ENCODE results near the gene PXT1. TPM values are rescaled to one million over a fixed set of nuclear protein-coding genes. Genes with fewer than 3 reads are reported as not detected.
A peak's percentile ranks its signal among the peaks of the same experiment; 100 is the strongest.

Gene PXT1
- total and polyA plus RNA-seq, 9 of the 15 experiments (the other 6 are each of a cell fraction or from before 2014, with no cell fraction given): 0.09 to 0.11 (median 0.10) TPM; not detected in 5

- peak; percentile 32; the same call in 1 of the 2 replicates for TF ChIP-seq ZNF263 (CRISPR knock-in tag; IDR thresholded peaks at IDR 0.05; ENCODE audit: borderline replicate concordance)
- no peak for TF ChIP-seq ZKSCAN3 (CRISPR knock-in tag; IDR thresholded peaks at IDR 0.05)
- TF ChIP-seq NR2C1 (IDR thresholded peaks at IDR 0.05): peak; percentile 47; the same call in 1 of the 2 replicates
- TF ChIP-seq NR2C1 (tag; IDR thresholded peaks at IDR 0.05): peak; percentile 75
- TF ChIP-seq, protein P1, sequence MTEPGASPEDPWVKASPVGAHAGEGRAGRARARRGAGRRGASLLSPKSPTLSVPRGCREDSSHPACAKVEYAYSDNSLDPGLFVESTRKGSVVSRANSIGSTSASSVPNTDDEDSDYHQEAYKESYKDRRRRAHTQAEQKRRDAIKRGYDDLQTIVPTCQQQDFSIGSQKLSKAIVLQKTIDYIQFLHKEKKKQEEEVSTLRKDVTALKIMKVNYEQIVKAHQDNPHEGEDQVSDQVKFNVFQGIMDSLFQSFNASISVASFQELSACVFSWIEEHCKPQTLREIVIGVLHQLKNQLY (CRISPR knock-in tag; conservative IDR thresholded peaks at IDR 0.05): no peak
Observed at GRCh38 chr6:36478051-36478526, 35.4 kb upstream of the PXT1 start (continued).

DNA sequence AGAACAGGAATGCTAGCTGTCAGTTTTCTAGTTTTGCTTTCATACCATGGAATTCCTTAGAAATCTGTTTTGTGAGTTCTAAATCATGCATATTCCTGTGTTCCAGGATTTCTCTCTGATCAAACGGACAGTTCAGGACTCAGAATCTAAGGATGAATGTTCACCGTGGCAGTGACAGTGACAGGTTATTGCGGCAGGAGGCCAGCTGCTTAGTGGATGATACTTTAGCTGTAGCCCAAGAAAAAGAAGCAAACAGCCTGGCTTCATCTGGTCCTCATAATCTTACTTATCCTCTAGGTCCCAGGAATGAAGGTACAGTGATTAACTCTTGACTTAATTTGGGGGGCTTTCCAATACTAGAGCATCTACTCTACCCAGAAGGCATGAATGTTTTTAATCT, 27.3 kb upstream of the PXT1 start:
- H3K9me1 ChIP-seq (ENCODE audit: control insufficient read depth, insufficient read depth, low read length): no peaks in the 10 kb centered on the region
- H3K4me3 ChIP-seq: no peak overlapping the region
- ChIA-PET POLR2A (interaction anchor here (0.9 to 3.2 kb wide), 3 partner anchors 15 to 89 kb away, joined by 3 to 11 read pairs (median 4); no protein-coding TSS in a partner anchor), CTCF (ENCODE audit: low intra/inter-chr PET ratio) (interaction anchor here (0.6 kb wide), 1 partner anchor 65 kb away, joined by 3 read pairs; no protein-coding TSS in a partner anchor)
- peaks cover 47% of the 10 kb centered on the region for H3K79me2 ChIP-seq (ENCODE audit: control insufficient read depth, insufficient read depth, low read length)
- no peak overlapping the region for H3K27ac ChIP-seq (ENCODE audit: extremely low read depth, low read depth, low read length)
- FAIRE-seq (no peak), DNase-seq (ENCODE audit: extremely low read depth in 1 of 4, low spot score in 3 of 4) (no peak), ATAC-seq (no peak)
- intact Hi-C loops (cut with micrococcal nuclease) (no loop called here), in situ Hi-C loops (cut with MboI) (no loop called here)
- TF ChIP-seq NR2C2 (CRISPR knock-in tag; IDR thresholded peaks at IDR 0.05) (no peak), NR2C2 (tag; IDR thresholded peaks at IDR 0.05) (no peak), ZNF639 (CRISPR knock-in tag; conservative IDR thresholded peaks at IDR 0.05 in 1 of 2, IDR thresholded peaks at IDR 0.05 in 1 of 2) (no peak), ZNF766 (CRISPR knock-in tag; conservative IDR thresholded peaks at IDR 0.05) (no peak), HNRNPLL (IDR thresholded peaks at IDR 0.05; ENCODE audit: low read depth, low read length, poor library complexity, severe bottlenecking) (no peak), MYBL2 (IDR thresholded peaks at IDR 0.05; ENCODE audit: low read depth) (no peak), MYBL2 (CRISPR knock-in tag; IDR thresholded peaks at IDR 0.05; ENCODE audit: borderline replicate concordance) (no peak)
- TF ChIP-seq, protein P2, sequence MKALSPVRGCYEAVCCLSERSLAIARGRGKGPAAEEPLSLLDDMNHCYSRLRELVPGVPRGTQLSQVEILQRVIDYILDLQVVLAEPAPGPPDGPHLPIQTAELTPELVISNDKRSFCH (CRISPR knock-in tag; IDR thresholded peaks at IDR 0.05): no peak
- TF ChIP-seq, protein P2 (tag; IDR thresholded peaks at IDR 0.05): no peak
- no peaks in the 10 kb centered on the region for H3K27me3 ChIP-seq (ENCODE audit: control insufficient read depth in 2 of 2, insufficient read depth in 2 of 2, low read length in 2 of 2)
- H4K20me1 ChIP-seq (replicated peaks; ENCODE audit: control insufficient read depth, insufficient read depth, low read length): no peaks in the 10 kb centered on the region
- H3K9me3 ChIP-seq (replicated peaks; ENCODE audit: control insufficient read depth, insufficient read depth, low read depth, low read length): no peaks in the 10 kb centered on the region
- TSS peak; percentile 14 for BruUV-seq (replicated peaks)
- no peaks in the 10 kb centered on the region for H3K4me1 ChIP-seq (replicated peaks in 1 of 2; ENCODE audit: control insufficient read depth in 2 of 2, insufficient read depth in 2 of 2, low read length in 2 of 2)
- peaks cover 40% of the 10 kb centered on the region for H3K36me3 ChIP-seq (ENCODE audit: control insufficient read depth, insufficient read depth, low read length)
- no peak overlapping the region for H2AFZ ChIP-seq (ENCODE audit: low read depth, low read length)
- H3K4me2 ChIP-seq (ENCODE audit: insufficient read depth, low read length): no peak overlapping the region
- H3K9ac ChIP-seq (ENCODE audit: insufficient read depth in 1 of 2, low read depth in 2 of 2, low read length in 2 of 2): no peak overlapping the region
- 90% methylated on average over 3 of the region's 3 CpGs for WGBS (ENCODE audit: insufficient coverage, low coverage, missing lambda C conversion rate)
